T47D (cell line): Measurements from ENCODE around the gene PPT1.

ENCODE experiments used
- DNase-seq, 2 experiments: peaks; one replicate each; pipeline versions ENCODE4 v3.0.0 to v3.0.0-alpha.2; 2011 to 2012; ENCODE audit warnings: low read depth in 1 of 2, low spot score in 1 of 2
- JUND ChIP-seq: IDR thresholded peaks from 2 replicates; pipeline ENCODE4 v1.6.1; 2012; ENCODE audit warnings: low read depth
- in situ Hi-C: cut with HindIII; loops from 2 replicates; pipeline ENCODE4 v1.10.0; 2016; ENCODE audit warnings: low sequenced_read_pairs, low pct_unique_long_range_greater_than_20kb

The PPT1 gene

DNA sequence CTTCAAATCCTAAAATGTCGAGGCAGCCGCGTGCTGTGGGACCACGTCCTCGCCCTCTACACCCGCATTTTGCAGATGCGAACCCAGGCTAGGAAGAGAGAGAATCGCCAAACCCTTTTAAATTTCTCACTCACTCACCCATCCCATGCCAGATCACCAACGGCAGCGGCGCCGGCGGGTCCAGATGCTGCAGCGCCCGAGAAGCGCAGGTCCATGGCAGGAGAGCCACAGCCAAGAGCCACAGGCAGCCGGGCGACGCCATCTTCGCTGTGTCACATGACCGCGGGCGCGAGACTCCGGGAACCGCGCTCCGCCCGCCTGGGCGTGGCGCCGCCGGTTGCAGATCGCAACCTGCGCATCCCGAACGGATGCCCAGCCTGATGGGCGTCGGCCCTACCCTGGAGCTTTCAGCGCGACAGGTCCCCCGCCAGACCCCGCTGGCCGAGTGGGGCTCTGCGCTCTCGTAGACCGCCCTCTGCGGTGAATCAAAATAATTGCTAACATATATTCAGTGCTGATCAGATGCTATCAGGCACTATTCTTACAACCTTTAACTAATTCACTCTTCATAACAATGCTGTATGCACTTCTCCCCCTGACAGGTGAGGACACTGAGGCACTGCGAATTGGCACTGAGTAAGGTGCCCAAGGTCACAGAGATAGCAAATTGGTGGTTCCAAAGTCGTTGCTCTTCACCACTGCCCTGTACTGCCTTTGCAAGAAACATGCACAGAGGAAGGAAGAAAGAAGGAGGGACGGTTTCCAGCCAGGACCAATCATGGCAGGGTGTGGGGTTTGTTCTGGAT, at the start of gene PPT1:
TSS of gene PPT1 (minus strand) at position 276 of the 806 bp plus-strand sequence. CDS start at position 262, 14 bp downstream.
- TF ChIP-seq JUND: no peak
- DNase-seq: peak; percentile 60 to 73
- in situ Hi-C loops: no loop called here

DNA sequence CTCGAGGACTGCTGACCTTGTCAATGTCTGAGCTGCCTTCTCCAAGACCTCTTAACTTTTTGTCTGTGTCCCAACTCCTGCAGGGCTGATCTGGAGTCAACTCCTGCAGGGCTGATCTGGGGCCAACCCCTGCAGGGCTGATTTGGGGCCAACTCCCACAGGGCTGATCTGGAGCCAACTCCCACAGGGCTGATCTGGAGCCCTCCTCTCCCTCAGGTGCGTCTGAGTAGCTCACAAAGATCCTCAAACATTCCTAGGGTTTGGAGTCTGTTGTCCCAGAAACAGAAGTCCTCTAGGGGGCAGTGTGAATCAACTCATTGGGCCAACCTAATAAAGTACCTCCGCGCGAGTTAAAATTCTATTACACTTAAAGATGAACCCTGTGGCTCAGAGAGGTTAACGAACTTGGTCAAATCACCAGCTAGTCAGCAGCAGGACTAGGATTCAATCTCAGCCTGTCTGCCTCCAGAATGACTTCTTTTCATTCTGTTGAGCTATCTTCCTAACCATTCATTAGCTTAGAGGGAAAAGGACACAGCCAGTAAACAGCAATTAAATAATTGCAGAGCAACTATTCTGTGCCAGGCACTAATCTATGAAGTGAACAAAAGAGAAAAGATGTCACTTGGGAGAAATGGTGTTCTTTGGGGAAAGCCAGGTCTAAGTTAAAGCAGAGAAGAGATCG, 47.0 kb upstream of the PPT1 start:
- no peak for TF ChIP-seq JUND
- in situ Hi-C loops: no loop called here
- peak in 1 of 2 experiments; percentile 86 for DNase-seq

DNA sequence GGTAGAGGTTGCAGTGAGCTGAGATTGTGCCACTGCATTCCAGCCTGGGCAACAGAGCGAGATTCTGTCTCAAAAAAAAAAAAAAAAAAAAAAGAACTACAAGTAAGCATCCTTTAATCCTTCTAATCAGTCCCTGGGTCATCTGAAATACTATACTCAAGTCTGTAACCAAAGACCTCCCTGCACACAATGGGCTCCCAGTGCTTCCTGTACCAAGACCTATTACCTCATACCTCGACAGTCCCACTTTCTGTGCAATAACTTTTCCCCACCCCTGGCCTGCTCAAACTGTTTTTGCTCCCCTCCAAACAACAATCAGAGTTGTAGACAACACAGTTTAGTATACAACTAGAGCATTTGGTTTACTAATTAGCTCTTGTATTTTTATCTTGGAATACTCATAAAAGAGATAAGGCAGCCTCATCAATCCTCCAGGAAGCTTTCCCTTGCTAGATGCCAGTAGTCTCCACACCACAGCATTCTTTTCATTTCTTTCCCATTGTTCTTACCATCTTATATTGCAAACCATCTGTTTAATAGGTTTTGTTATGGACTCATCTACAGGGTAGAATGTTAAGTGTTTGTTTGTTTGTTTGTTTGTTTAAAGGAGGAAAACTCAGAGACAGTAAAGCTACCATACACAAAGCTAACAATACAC, 45.0 kb upstream of the PPT1 start:
- peak in 1 of 2 experiments; percentile 40 for DNase-seq
- in situ Hi-C loops: no loop called here
- 0 out of 2 replicates have a peak, but pooled peaks have one; percentile 11 for TF ChIP-seq JUND

DNA sequence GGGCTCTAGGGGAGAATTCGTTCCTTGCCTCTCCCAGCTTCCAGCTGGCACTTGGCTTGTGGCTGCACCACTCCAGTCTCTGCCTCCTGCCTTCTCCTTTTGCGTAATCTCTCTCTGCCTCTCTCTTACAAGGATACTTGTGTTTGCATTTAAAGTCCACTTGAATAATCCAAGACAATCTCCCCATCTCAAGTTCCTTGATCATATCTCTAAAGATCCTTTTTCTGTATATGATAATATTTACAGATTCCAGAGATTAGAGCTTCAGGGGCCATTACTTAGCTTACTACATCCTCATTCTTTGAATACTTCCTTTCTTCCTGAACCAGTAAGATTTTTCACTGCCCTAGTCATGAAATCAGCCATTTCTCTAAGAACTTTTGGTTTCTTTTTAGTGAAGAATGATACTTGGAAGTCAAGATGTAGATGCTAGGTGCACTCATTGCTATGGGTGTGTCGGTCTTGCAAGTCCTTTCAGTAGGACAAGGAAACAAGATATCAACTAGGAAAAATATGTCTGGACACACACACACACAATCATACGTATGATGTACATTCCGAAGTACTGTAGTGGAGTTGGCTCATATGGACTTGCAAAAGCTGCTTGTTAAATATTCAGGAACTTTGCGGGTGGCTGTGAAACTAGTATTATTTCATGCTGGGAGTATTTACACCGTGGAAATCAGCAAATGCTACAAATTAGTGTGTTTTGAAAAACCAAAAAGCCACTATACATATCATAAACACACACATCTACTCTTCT, 43.3 kb upstream of the PPT1 start:
- TF ChIP-seq JUND: peak; percentile 97
- DNase-seq: peak in 1 of 2 experiments; percentile 91
- in situ Hi-C loops: no loop called here

- no peak for TF ChIP-seq JUND
- in situ Hi-C loops: no loop called here
- DNase-seq: no peak
Observed at GRCh38 chr1:40133839-40134238, 36.8 kb upstream of the PPT1 start.

GRCh38 chr1:40133312-40133665, 36.2 kb upstream of the PPT1 start:
- DNase-seq: no peak
- TF ChIP-seq JUND: no peak
- in situ Hi-C loops: no loop called here

DNA sequence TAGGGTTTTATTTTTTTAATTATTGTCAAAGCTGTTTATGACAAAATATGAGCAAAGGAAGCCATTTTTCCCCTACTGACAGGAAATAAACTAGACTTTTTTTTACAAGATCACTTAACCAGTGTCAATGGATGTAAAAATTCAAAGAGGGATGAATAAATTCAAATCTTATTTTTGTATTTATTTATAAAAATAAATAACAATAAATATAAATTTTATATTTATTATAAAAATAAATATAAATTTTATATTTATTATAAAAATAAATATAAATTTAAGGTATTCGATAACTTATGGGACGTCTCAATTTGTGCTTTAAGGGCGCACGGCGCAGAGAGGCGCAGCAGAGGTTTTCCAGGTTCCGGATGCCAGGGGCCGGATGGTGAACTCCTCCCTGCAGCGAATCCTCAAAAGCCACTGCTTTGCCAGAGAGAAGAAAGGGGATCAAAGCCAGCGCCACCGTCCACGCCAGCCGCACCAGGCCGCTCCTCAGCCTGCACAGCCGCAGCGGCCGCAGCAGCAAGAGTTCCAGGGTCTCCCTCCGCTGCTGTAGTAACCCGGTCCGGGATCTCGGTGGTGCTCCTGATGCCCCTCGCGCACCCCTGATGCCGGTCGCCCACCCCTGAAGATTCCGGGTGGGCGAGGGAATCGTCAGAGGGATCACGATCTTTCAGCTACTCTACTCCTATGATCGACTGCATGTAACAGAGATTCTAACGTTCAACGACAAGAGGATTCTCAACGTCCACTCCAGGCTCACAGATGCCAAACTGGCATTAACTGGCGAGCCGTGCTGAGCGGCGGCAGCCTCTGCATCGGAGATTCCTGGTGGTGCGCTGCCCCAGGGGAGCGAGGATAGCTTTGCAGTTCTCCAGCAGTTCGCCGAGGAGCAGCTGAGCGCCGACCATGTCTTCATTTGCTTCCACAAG, 35.6 kb upstream of the PPT1 start:
- in situ Hi-C loops: no loop called here
- DNase-seq: no peak
- TF ChIP-seq JUND: no peak

GRCh38 chr1:40130892-40131291, 33.8 kb upstream of the PPT1 start:
- no peak for TF ChIP-seq JUND
- DNase-seq: peak in 1 of 2 experiments; percentile 9
- in situ Hi-C loops: no loop called here

GRCh38 chr1:40122855-40123254, 25.8 kb upstream of the PPT1 start:
- TF ChIP-seq JUND: no peak
- DNase-seq: no peak
- in situ Hi-C loops: no loop called here

DNA sequence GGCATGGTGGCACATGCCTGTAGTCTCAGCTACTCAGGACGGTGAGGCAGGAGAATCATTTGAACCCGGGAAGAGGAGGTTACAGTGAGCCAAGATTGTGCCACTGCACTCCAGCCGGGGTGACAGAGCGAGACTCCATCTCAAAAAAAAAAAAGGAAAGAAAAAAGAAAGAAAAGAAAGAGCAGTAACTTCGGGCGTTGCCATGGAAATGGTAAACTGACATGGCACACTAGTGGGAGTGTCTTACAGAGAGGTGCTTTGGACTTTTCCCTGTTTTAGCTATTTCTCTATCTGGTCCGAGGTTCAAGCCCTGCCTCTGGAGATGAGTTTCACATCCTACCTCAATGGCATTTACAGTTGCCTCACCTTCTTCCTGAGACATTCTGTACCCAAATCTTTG, 23.1 kb upstream of the PPT1 start:
- DNase-seq: no peak
- TF ChIP-seq JUND: no peak
- in situ Hi-C loops: no loop called here

DNA sequence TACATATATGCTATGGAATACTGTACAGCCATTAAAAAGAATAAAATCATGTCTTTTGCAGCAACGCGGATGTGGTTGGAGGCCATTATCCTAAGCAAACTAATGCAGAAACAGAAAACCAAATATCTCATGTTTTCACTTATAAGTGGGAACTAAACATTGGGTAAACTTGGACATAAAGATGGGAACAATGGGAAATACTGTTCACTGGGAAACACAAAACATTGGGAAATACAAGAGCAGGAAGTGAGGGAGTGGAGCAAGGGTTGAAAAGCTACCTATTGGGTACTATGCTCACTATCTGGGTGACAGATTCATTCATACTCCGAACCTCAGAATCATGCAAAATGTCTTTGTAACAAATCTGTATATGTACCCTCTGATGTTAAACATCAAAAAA, 17.3 kb upstream of the PPT1 start:
- in situ Hi-C loops: no loop called here
- DNase-seq: no peak
- no peak for TF ChIP-seq JUND
